HepG2 (cell line): ENCODE data around the gene IFNAR1. TPM values are rescaled to one million over a fixed set of nuclear protein-coding genes. Genes with fewer than 3 reads are reported as not detected.

Experiments
- ATAC-seq: fragments of 200-7000 bp; cut with Tn5 transposase; 3 replicates; pipeline ENCODE4 v1.9.1; 2020; ENCODE audit warnings: mild to moderate bottlenecking, moderate library complexity
- BruUV-seq: library from RNA; stranded (reverse); fragments of 400-500 nt; replicated peaks from 2 replicates; lab custom pipeline; 2021; lab: Mats Ljungman, UMichigan
- CTCF ChIA-PET: fragments of 300-600 bp; formaldehyde crosslinking; extraction: SDS; loops from one replicate; lab custom pipeline; 2021; ENCODE audit warnings: low total read pairs, inconsistent platforms, low intra/inter-chr PET ratio; lab: Yijun Ruan, JAX
- POLR2A ChIA-PET: fragments of 350-600 bp; sonication (Branson Sonifier 250); formaldehyde crosslinking; loops from one replicate; lab custom pipeline; 2020; ENCODE audit warnings: antibody characterized with exemption, inconsistent platforms; lab: Yijun Ruan, JAX
- DNase-seq: peaks from one replicate; pipeline ENCODE4 v3.0.0-alpha.2; 2015; ENCODE audit warnings: low spot score
- FAIRE-seq: peaks from 3 replicates; lab custom pipeline; 2011; peaks lifted over from hg19 to GRCh38; lab: Jason Lieb, UNC
- H2AFZ ChIP-seq: one replicate; pipeline ENCODE4 v1.6.1; 2011; ENCODE audit warnings: low read length, inconsistent platforms
- H3K27ac ChIP-seq: fragments of 300-600 bp; 3 replicates; pipeline ENCODE4 v1.8.0; 2011; ENCODE audit warnings: mixed run types, mild to moderate bottlenecking, mixed read lengths, low read length, inconsistent platforms; ENCODE audit not compliant: insufficient read depth; ENCODE audit errors: extremely low read length
- H3K27me3 ChIP-seq, 2 experiments: fragments of 200-600 bp in 1 of 2; 2 replicates in 1 of 2; 3 replicates in 1 of 2; pipeline versions ENCODE4 v1.6.0 to v1.8.0; 2011; ENCODE audit warnings: low read length in 2 of 2, mild to moderate bottlenecking in 2 of 2, moderate library complexity in 2 of 2, inconsistent platforms in 1 of 2; ENCODE audit not compliant: insufficient read depth in 2 of 2, control insufficient read depth in 1 of 2
- H3K36me3 ChIP-seq, 2 experiments: fragments of 200-600 bp in 1 of 2; replicated peaks in 1 of 2; 2 replicates in 1 of 2; 3 replicates in 1 of 2; pipeline versions ENCODE4 v1.5.1 to v1.8.0; 2011; ENCODE audit warnings: low read length in 2 of 2, inconsistent platforms in 1 of 2; ENCODE audit not compliant: insufficient read depth in 2 of 2, control insufficient read depth in 1 of 2
- H3K4me1 ChIP-seq: 2 replicates; pipeline ENCODE4 v1.5.1; 2012; ENCODE audit warnings: low read length, inconsistent platforms; ENCODE audit not compliant: insufficient read depth
- H3K4me2 ChIP-seq: 2 replicates; pipeline ENCODE4 v1.6.0; 2011; ENCODE audit warnings: low read depth, low read length, inconsistent platforms
- H3K4me3 ChIP-seq, 3 experiments: fragments of 200-600 bp in 1 of 3; sonication (generic), shearing (Covaris generic) in 1 of 3; replicated peaks in 1 of 3; 2 replicates each; pipeline ENCODE4 v1.5.1; 2011 to 2016; ENCODE audit warnings: low read length in 3 of 3, inconsistent platforms in 2 of 3, low read depth in 2 of 3, mild to moderate bottlenecking in 2 of 3, control low read depth in 1 of 3, mixed read lengths in 1 of 3; ENCODE audit not compliant: insufficient read depth in 1 of 3
- H3K79me2 ChIP-seq: one replicate; pipeline ENCODE4 v1.6.1; 2011; ENCODE audit warnings: low read length, inconsistent platforms; ENCODE audit not compliant: insufficient read depth
- H3K9ac ChIP-seq: 2 replicates; pipeline ENCODE4 v1.6.0; 2011; ENCODE audit warnings: mild to moderate bottlenecking, low read depth, low read length, inconsistent platforms; ENCODE audit not compliant: insufficient read depth
- H3K9me3 ChIP-seq: 2 replicates; pipeline ENCODE4 v1.5.1; 2012; ENCODE audit warnings: mild to moderate bottlenecking, low read length
- H4K20me1 ChIP-seq: 2 replicates; pipeline ENCODE4 v1.6.0; 2011; ENCODE audit warnings: inconsistent platforms, mild to moderate bottlenecking, low read length, moderate library complexity; ENCODE audit not compliant: insufficient read depth
- ARNTL ChIP-seq: sonication (generic); formaldehyde crosslinking; IDR thresholded peaks from 2 replicates; pipeline ENCODE4 v1.4.0; 2020; ENCODE audit warnings: mild to moderate bottlenecking, missing genetic modification reagents
- ATAD3A ChIP-seq: sonication (generic); formaldehyde crosslinking; IDR thresholded peaks from 2 replicates; pipeline ENCODE4 v1.4.0; 2020; ENCODE audit warnings: missing genetic modification reagents
- CAMTA2 ChIP-seq: sonication (generic); formaldehyde crosslinking; IDR thresholded peaks from 2 replicates; pipeline ENCODE4 v1.4.0; 2020; ENCODE audit warnings: mild to moderate bottlenecking, missing genetic modification reagents, borderline replicate concordance
- CCAR2 ChIP-seq: fragments of 200-400 bp; formaldehyde crosslinking; optimal IDR thresholded peaks from 2 replicates; pipeline ENCODE3; 2018; ENCODE audit warnings: low read depth, mild to moderate bottlenecking, low read length, moderate library complexity
- E2F1 ChIP-seq: sonication (generic); formaldehyde crosslinking; IDR thresholded peaks from 2 replicates; pipeline ENCODE4 v1.5.0; 2020; ENCODE audit warnings: missing genetic modification reagents
- FOXJ3 ChIP-seq: sonication (generic); formaldehyde crosslinking; IDR thresholded peaks from 2 replicates; pipeline ENCODE4 v1.4.0; 2020; ENCODE audit warnings: missing genetic modification reagents, mild to moderate bottlenecking, borderline replicate concordance
- GTF2F1 ChIP-seq: fragments of 150-350 bp; IDR thresholded peaks from 2 replicates; pipeline ENCODE4 v1.6.1; 2014; ENCODE audit warnings: low read length
- GTF3A ChIP-seq: sonication (generic); formaldehyde crosslinking; conservative IDR thresholded peaks from 2 replicates; pipeline ENCODE4 v1.4.0; 2020; ENCODE audit warnings: mild to moderate bottlenecking, missing genetic modification reagents
- KLF6 ChIP-seq: IDR thresholded peaks from 2 replicates; pipeline ENCODE4 v1.8.0; 2016; ENCODE audit warnings: missing biosample characterization, missing genetic modification reagents
- NFRKB ChIP-seq: fragments of 450-650 bp; IDR thresholded peaks from 2 replicates; pipeline ENCODE4 v1.6.1; 2017
- POGZ ChIP-seq: sonication (generic); formaldehyde crosslinking; IDR thresholded peaks from 2 replicates; pipeline ENCODE4 v1.4.0; 2020; ENCODE audit warnings: mild to moderate bottlenecking, missing genetic modification reagents
- SIX1 ChIP-seq: sonication (generic); formaldehyde crosslinking; IDR thresholded peaks from 2 replicates; pipeline ENCODE4 v1.4.0; 2020; ENCODE audit warnings: missing genetic modification reagents, borderline replicate concordance
- SRF ChIP-seq: IDR thresholded peaks from 2 replicates; pipeline ENCODE4 v1.6.1; 2011; ENCODE audit warnings: mild to moderate bottlenecking, low read depth, low read length, moderate library complexity
- ZFP41 ChIP-seq: sonication (generic); formaldehyde crosslinking; IDR thresholded peaks from 2 replicates; pipeline ENCODE4 v1.4.0; 2020; ENCODE audit warnings: mild to moderate bottlenecking, missing genetic modification reagents, borderline replicate concordance
- ZNF12 ChIP-seq: sonication (generic); formaldehyde crosslinking; IDR thresholded peaks from 2 replicates; pipeline ENCODE4 v1.5.0; 2020; ENCODE audit warnings: missing genetic modification reagents
- ZNF432 ChIP-seq: sonication (generic); formaldehyde crosslinking; IDR thresholded peaks from 2 replicates; pipeline ENCODE4 v1.5.0; 2020; ENCODE audit warnings: missing genetic modification reagents, mild to moderate bottlenecking, borderline replicate concordance
- ZNF605 ChIP-seq: sonication (generic); formaldehyde crosslinking; IDR thresholded peaks from 2 replicates; pipeline ENCODE4 v1.8.0; 2022; ENCODE audit warnings: mild to moderate bottlenecking, missing genetic modification reagents
- ZNF782 ChIP-seq: sonication (generic); formaldehyde crosslinking; IDR thresholded peaks from 2 replicates; pipeline ENCODE4 v1.4.0; 2020; ENCODE audit warnings: missing genetic modification reagents, mild to moderate bottlenecking, borderline replicate concordance
- WGBS: methylation state at CpG from one replicate; pipeline ENCODE4 v1.1.6; 2017; ENCODE audit warnings: low lambda C conversion rate; 5-methylcytosine and 5-hydroxymethylcytosine counted together
- in situ Hi-C: cut with HindIII; loops from 2 replicates; pipeline ENCODE4 v1.10.0; 2017; ENCODE audit warnings: low pct_unique_long_range_greater_than_20kb; ENCODE audit not compliant: extremely low pct_ligation_motif_present
- intact Hi-C: fragments of 100-400 bp; cut with micrococcal nuclease; formaldehyde crosslinking; loops from one replicate; pipeline ENCODE4 v1.10.0; 2022; ENCODE audit not compliant: unreplicated experiment
- polyA plus RNA-seq, 8 experiments: library from polyadenylated mRNA; depleted of rRNA in 3 of 8; stranded (reverse) in 7 of 8; unstranded in 1 of 8; fragments of >200 nt; fragmentation: Illumina TruSeq in 4 of 8; extraction: Trizol in 4 of 8; gene quantifications; 2 replicates each; pipeline versions ENCODE4 v1.2.1 to v1.2.3, GENCODE V29; 2011 to 2016; ENCODE audit warnings: low read depth in 4 of 8, missing spikeins in 1 of 8, mixed read lengths in 1 of 8; ENCODE audit not compliant: insufficient read depth in 1 of 8
- total RNA-seq, 5 experiments: library from RNA; depleted of rRNA; stranded (reverse); fragments of >200 nt; fragmentation: Illumina TruSeq; extraction: Trizol; gene quantifications; 2 replicates each; pipeline ENCODE4 v1.2.3, GENCODE V29; 2016; ENCODE audit warnings: low read depth in 1 of 5
- TF ChIP-seq, protein P1 (sequence below): sonication (generic); formaldehyde crosslinking; conservative IDR thresholded peaks from 2 replicates; pipeline ENCODE4 v1.4.0; 2020; ENCODE audit warnings: missing genetic modification reagents
- TF ChIP-seq, protein P2 (sequence below): sonication (generic); formaldehyde crosslinking; conservative IDR thresholded peaks from 2 replicates; pipeline ENCODE4 v1.4.0; 2020; ENCODE audit warnings: missing genetic modification reagents

Gene IFNAR1
- total and polyA plus RNA-seq, 2 of the 13 experiments (the other 11 are each of a cell fraction or from before 2014, with no cell fraction given), result 6.7 to 9.3 TPM

- ATAC-seq, result no peak
Observed at GRCh38 chr21:33327792-33328433, 3.1 kb downstream of the IFNAR1 start.

More at GRCh38 chr21:33327792-33328433, 3.1 kb downstream of the IFNAR1 start:
- peaks cover 41% of the 10 kb centered on the region for H3K79me2 ChIP-seq
- H2AFZ ChIP-seq, result no peak overlapping the region
- ChIA-PET POLR2A (no interaction called here), CTCF (no interaction called here)
- 94% methylated on average over 7 of the region's 7 CpGs for WGBS
- no TSS peak for BruUV-seq
- FAIRE-seq, result no peak
- DNase-seq, result no peak
- H3K4me3 ChIP-seq, result no peak overlapping the region
- TF ChIP-seq ZNF12 (CRISPR knock-in tag) (no peak), ZNF782 (CRISPR knock-in tag) (no peak), CAMTA2 (CRISPR knock-in tag) (no peak), FOXJ3 (CRISPR knock-in tag) (no peak), KLF6 (CRISPR knock-in tag) (no peak), GTF3A (CRISPR knock-in tag) (no peak), ARNTL (CRISPR knock-in tag) (no peak), ZNF432 (CRISPR knock-in tag) (no peak), SRF (no peak), SIX1 (CRISPR knock-in tag) (no peak), ZNF605 (no peak), E2F1 (CRISPR knock-in tag) (no peak), POGZ (no peak), NFRKB (no peak), ATAD3A (no peak), CCAR2 (no peak), GTF2F1 (no peak), ZFP41 (CRISPR knock-in tag) (no peak)
- TF ChIP-seq, protein P1, sequence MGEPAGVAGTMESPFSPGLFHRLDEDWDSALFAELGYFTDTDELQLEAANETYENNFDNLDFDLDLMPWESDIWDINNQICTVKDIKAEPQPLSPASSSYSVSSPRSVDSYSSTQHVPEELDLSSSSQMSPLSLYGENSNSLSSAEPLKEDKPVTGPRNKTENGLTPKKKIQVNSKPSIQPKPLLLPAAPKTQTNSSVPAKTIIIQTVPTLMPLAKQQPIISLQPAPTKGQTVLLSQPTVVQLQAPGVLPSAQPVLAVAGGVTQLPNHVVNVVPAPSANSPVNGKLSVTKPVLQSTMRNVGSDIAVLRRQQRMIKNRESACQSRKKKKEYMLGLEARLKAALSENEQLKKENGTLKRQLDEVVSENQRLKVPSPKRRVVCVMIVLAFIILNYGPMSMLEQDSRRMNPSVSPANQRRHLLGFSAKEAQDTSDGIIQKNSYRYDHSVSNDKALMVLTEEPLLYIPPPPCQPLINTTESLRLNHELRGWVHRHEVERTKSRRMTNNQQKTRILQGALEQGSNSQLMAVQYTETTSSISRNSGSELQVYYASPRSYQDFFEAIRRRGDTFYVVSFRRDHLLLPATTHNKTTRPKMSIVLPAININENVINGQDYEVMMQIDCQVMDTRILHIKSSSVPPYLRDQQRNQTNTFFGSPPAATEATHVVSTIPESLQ, result no peak
- TF ChIP-seq, protein P2, sequence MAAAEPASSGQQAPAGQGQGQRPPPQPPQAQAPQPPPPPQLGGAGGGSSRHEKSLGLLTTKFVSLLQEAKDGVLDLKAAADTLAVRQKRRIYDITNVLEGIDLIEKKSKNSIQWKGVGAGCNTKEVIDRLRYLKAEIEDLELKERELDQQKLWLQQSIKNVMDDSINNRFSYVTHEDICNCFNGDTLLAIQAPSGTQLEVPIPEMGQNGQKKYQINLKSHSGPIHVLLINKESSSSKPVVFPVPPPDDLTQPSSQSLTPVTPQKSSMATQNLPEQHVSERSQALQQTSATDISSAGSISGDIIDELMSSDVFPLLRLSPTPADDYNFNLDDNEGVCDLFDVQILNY, result no peak
- H3K36me3 ChIP-seq, result peaks cover 6 to 11% of the 10 kb centered on the region in 2 experiments
- peaks cover 10% of the 10 kb centered on the region for H3K9me3 ChIP-seq
- H3K27ac ChIP-seq, result no peak overlapping the region
- no peaks in the 10 kb centered on the region for H4K20me1 ChIP-seq
- H3K4me2 ChIP-seq, result no peak overlapping the region
- H3K9ac ChIP-seq, result no peak overlapping the region
- intact Hi-C loops (no loop called here), in situ Hi-C loops (no loop called here)
- H3K27me3 ChIP-seq, result no peaks in the 10 kb centered on the region
- H3K4me1 ChIP-seq, result peaks cover 27% of the 10 kb centered on the region
